Activated CD4-positive, alpha-beta memory T cell treated with anti-CD3 and anti-CD28 coated beads, Interleukin-2, amount 10 ng/mL, durations not matched to agents 7 days and 5 days (primary cell): Measurements from ENCODE around the gene GLS. TPM values are rescaled to one million over a fixed set of nuclear protein-coding genes. Genes with fewer than 3 reads are reported as not detected.
"Not testable (repeated sequence)": the region's sequence is repeated elsewhere in the genome, so short reads cannot be mapped to it uniquely, and the experiment has no call there.

Experiments
- CTCF ChIA-PET: fragments of 350-600 bp; sonication (Branson Sonifier 250); formaldehyde crosslinking; loops from one replicate; lab custom pipeline; 2021; ENCODE audit warnings: antibody characterized with exemption, inconsistent platforms; lab: Charles Lee
- POLR2A ChIA-PET: fragments of 350-600 bp; sonication (Branson Sonifier 250); formaldehyde crosslinking; loops from one replicate; lab custom pipeline; 2021; ENCODE audit warnings: antibody characterized with exemption; lab: Charles Lee
- DNase-seq: peaks from one replicate; pipeline ENCODE4 v3.0.0-alpha.2; 2020
- H3K27ac Mint-ChIP-seq: one replicate; pipeline ENCODE4 v1.8.0; 2021; ENCODE audit warnings: mild to moderate bottlenecking, mixed read lengths
- H3K27me3 Mint-ChIP-seq: one replicate; pipeline ENCODE4 v1.8.0; 2021; ENCODE audit warnings: mixed read lengths
- H3K36me3 Mint-ChIP-seq: one replicate; pipeline ENCODE4 v1.8.0; 2021; ENCODE audit warnings: low read depth, mixed read lengths
- H3K4me1 Mint-ChIP-seq: one replicate; pipeline ENCODE4 v1.8.0; 2021; ENCODE audit warnings: mixed read lengths
- H3K4me3 Mint-ChIP-seq: one replicate; pipeline ENCODE4 v1.8.0; 2021; ENCODE audit warnings: mild to moderate bottlenecking, mixed read lengths
- H3K9me3 Mint-ChIP-seq: one replicate; pipeline ENCODE4 v1.8.0; 2021; ENCODE audit warnings: mixed read lengths
- total RNA-seq, 2 experiments: library from RNA; stranded (reverse); gene quantifications; one replicate each; pipeline ENCODE4 v1.2.3, GENCODE V29; 2021

GLS gene
- total RNA-seq, 2 experiments from 2014 or later = 146 to 150 TPM

GRCh38 chr2:190844700-190845401 is 35.8 kb upstream of the GLS start:
- no peaks in the 10 kb centered on the region for H3K27me3 Mint-ChIP-seq
- DNase-seq = no peak
- no peaks in the 10 kb centered on the region for H3K36me3 Mint-ChIP-seq
- H3K27ac Mint-ChIP-seq = no peak overlapping the region
- no peak overlapping the region for H3K4me3 Mint-ChIP-seq
- H3K4me1 Mint-ChIP-seq = peaks cover 13% of the 10 kb centered on the region
- ChIA-PET POLR2A (interaction anchor here (1.3 kb wide), 1 partner anchor 36 kb away, joined by 5 read pairs; the partner anchor contains the start of gene GLS), CTCF (no interaction called here)
- H3K9me3 Mint-ChIP-seq = no peaks in the 10 kb centered on the region

- no peak overlapping the region for H3K27ac Mint-ChIP-seq
- peaks cover 13% of the 10 kb centered on the region for H3K4me1 Mint-ChIP-seq
- no peak overlapping the region for H3K4me3 Mint-ChIP-seq
- H3K36me3 Mint-ChIP-seq = no peaks in the 10 kb centered on the region
- POLR2A ChIA-PET = no interaction called here
- no peak for DNase-seq
- no peaks in the 10 kb centered on the region for H3K9me3 Mint-ChIP-seq
- CTCF ChIA-PET = no interaction called here
- no peaks in the 10 kb centered on the region for H3K27me3 Mint-ChIP-seq
Observed at GRCh38 chr2:190846746-190847145, 33.9 kb upstream of the GLS start.

DNA sequence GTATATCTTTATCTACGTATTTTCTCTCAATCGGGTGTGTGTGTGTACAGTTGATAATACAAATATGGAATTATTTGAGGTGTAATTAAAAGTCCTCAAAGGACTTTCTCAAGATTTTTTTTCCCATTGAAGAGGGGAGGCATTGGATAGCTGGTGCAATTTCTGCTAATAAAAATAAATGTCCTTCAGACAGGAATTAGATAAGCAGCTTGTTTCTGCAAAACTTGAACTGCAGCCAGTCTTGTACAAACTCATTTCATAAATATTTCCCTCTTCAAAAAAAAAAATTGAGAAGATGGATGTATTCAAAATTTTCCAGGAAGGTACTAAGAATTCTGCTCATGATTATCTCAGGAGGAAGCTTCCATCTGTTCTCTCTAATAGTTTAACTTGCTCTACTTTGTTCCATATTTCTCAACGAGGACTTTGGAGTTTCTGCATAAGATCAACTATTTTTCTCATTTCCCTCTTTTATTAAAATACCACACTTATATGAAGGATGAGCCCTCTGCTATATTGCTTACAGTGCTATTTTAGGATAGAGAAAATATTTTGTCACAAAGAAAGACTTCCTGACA is 33.0 kb upstream of the GLS start:
- CTCF ChIA-PET = no interaction called here
- H3K36me3 Mint-ChIP-seq = no peaks in the 10 kb centered on the region

GRCh38 chr2:190849774-190850173 is 30.8 kb upstream of the GLS start:
- H3K9me3 Mint-ChIP-seq = no peaks in the 10 kb centered on the region
- ChIA-PET CTCF (interaction anchor here (0.9 to 3.9 kb wide), 30 partner anchors 9 to 597 kb away, joined by 3 to 32 read pairs (median 4); partner anchors contain the start of gene GLS), POLR2A (interaction anchor here (1.1 to 2.3 kb wide), 5 partner anchors 9 to 162 kb away, joined by 3 to 18 read pairs (median 5); partner anchors contain the start of gene GLS)
- H3K36me3 Mint-ChIP-seq = no peaks in the 10 kb centered on the region
- no peak overlapping the region for H3K27ac Mint-ChIP-seq
- no peak for DNase-seq
- H3K4me3 Mint-ChIP-seq = no peak overlapping the region
- H3K4me1 Mint-ChIP-seq = peaks cover 3% of the 10 kb centered on the region
- H3K27me3 Mint-ChIP-seq = no peaks in the 10 kb centered on the region

More for the DNA sequence above, 33.0 kb upstream of the GLS start:
- no peak overlapping the region for H3K4me3 Mint-ChIP-seq
- peaks cover 13% of the 10 kb centered on the region for H3K4me1 Mint-ChIP-seq
- POLR2A ChIA-PET = no interaction called here
- DNase-seq = no peak
- H3K27ac Mint-ChIP-seq = no peak overlapping the region
- H3K9me3 Mint-ChIP-seq = no peaks in the 10 kb centered on the region
- no peaks in the 10 kb centered on the region for H3K27me3 Mint-ChIP-seq

DNA sequence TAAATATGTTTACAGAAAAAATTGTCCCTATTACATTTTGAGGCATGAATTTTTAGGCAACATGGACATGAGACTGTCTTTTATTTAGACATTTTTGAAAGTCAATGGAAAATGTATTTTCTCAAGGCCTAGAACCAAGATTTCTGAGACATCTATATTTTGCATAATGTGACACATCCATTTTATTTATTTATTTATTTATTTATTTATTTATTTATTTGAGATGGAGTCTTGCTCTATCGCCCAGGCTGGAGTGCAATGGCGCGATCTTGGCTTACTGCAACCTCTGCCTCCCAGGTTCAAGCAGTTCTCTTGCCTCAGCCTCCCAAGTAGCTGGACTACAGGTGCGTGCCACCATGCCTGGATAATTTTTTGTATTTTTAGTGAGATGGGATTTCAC is 27.6 kb upstream of the GLS start:
- DNase-seq, H3K27me3 Mint-ChIP-seq, H3K27ac Mint-ChIP-seq, POLR2A ChIA-PET, H3K4me1 Mint-ChIP-seq, H3K4me3 Mint-ChIP-seq, H3K36me3 Mint-ChIP-seq, H3K9me3 Mint-ChIP-seq: not testable (repeated sequence)
- CTCF ChIA-PET = interaction anchor here (3.9 kb wide), 1 partner anchor 24 kb away, joined by 32 read pairs; no protein-coding TSS in a partner anchor

GRCh38 chr2:190853531-190854383 is 26.9 kb upstream of the GLS start:
- H3K4me3 Mint-ChIP-seq = no peak overlapping the region
- H3K9me3 Mint-ChIP-seq = no peaks in the 10 kb centered on the region
- ChIA-PET POLR2A (no interaction called here), CTCF (interaction anchor here (1.2 kb wide), 1 partner anchor 22 kb away, joined by 3 read pairs; no protein-coding TSS in a partner anchor)
- H3K27ac Mint-ChIP-seq = no peak overlapping the region
- H3K36me3 Mint-ChIP-seq = no peaks in the 10 kb centered on the region
- H3K4me1 Mint-ChIP-seq = peaks cover 1% of the 10 kb centered on the region
- DNase-seq = no peak
- no peaks in the 10 kb centered on the region for H3K27me3 Mint-ChIP-seq

- CTCF ChIA-PET = interaction anchor here (1.2 kb wide), 1 partner anchor 21 kb away, joined by 3 read pairs; no protein-coding TSS in a partner anchor
- H3K27ac Mint-ChIP-seq = no peak overlapping the region
- no peak for DNase-seq
- POLR2A ChIA-PET = no interaction called here
- H3K27me3 Mint-ChIP-seq = no peaks in the 10 kb centered on the region
- H3K9me3 Mint-ChIP-seq = no peaks in the 10 kb centered on the region
- H3K4me3 Mint-ChIP-seq = no peak overlapping the region
- H3K36me3 Mint-ChIP-seq = no peaks in the 10 kb centered on the region
- peaks cover 1% of the 10 kb centered on the region for H3K4me1 Mint-ChIP-seq
Observed at GRCh38 chr2:190854726-190855125, 25.9 kb upstream of the GLS start.

- H3K4me3 Mint-ChIP-seq = no peak overlapping the region
- no peaks in the 10 kb centered on the region for H3K27me3 Mint-ChIP-seq
- CTCF ChIA-PET = no interaction called here
- peaks cover 1% of the 10 kb centered on the region for H3K4me1 Mint-ChIP-seq
- POLR2A ChIA-PET = no interaction called here
- H3K27ac Mint-ChIP-seq = no peak overlapping the region
- DNase-seq = no peak
- no peaks in the 10 kb centered on the region for H3K9me3 Mint-ChIP-seq
- no peaks in the 10 kb centered on the region for H3K36me3 Mint-ChIP-seq
Observed at GRCh38 chr2:190855245-190855644, 25.4 kb upstream of the GLS start.

GRCh38 chr2:190856985-190857384 is 23.6 kb upstream of the GLS start:
- H3K36me3 Mint-ChIP-seq = peaks cover 9% of the 10 kb centered on the region
- H3K4me3 Mint-ChIP-seq = no peak overlapping the region
- no peaks in the 10 kb centered on the region for H3K27me3 Mint-ChIP-seq
- no peak overlapping the region for H3K27ac Mint-ChIP-seq
- ChIA-PET POLR2A (no interaction called here), CTCF (interaction anchor here (1.0 kb wide), 1 partner anchor 24 kb away, joined by 3 read pairs; the partner anchor contains the start of gene GLS)
- peaks cover 1% of the 10 kb centered on the region for H3K4me1 Mint-ChIP-seq
- DNase-seq = no peak
- peaks cover 4% of the 10 kb centered on the region for H3K9me3 Mint-ChIP-seq

- ChIA-PET CTCF (interaction anchor here (1.7 kb wide), 1 partner anchor 8 kb away, joined by 10 read pairs; no protein-coding TSS in a partner anchor), POLR2A (interaction anchor here (1.1 kb wide), 1 partner anchor 8 kb away, joined by 3 read pairs; no protein-coding TSS in a partner anchor)
- no peaks in the 10 kb centered on the region for H3K27me3 Mint-ChIP-seq
- H3K9me3 Mint-ChIP-seq = peaks cover 14% of the 10 kb centered on the region
- H3K36me3 Mint-ChIP-seq = peaks cover 13% of the 10 kb centered on the region
- H3K4me3 Mint-ChIP-seq = no peak overlapping the region
- DNase-seq = no peak
- H3K4me1 Mint-ChIP-seq = peaks cover 9% of the 10 kb centered on the region
- H3K27ac Mint-ChIP-seq = no peak overlapping the region
Observed at GRCh38 chr2:190858817-190859216, 21.8 kb upstream of the GLS start.

- H3K4me1 Mint-ChIP-seq = peaks cover 8% of the 10 kb centered on the region
- H3K36me3 Mint-ChIP-seq = peaks cover 13% of the 10 kb centered on the region
- CTCF ChIA-PET = interaction anchor here (1.7 kb wide), 1 partner anchor 9 kb away, joined by 10 read pairs; no protein-coding TSS in a partner anchor
- no peaks in the 10 kb centered on the region for H3K27me3 Mint-ChIP-seq
- no peak overlapping the region for H3K27ac Mint-ChIP-seq
- H3K9me3 Mint-ChIP-seq = peaks cover 14% of the 10 kb centered on the region
- H3K4me3 Mint-ChIP-seq = no peak overlapping the region
- DNase-seq = no peak
- POLR2A ChIA-PET = interaction anchor here (1.1 to 4.3 kb wide), 2 partner anchors 9 to 22 kb away, joined by 3 to 23 read pairs; partner anchors contain the start of gene GLS
Observed at GRCh38 chr2:190859347-190860297, 21.0 kb upstream of the GLS start.
